Ureter (tissue), 1 donor: Measurements from ENCODE around the gene SHISA6. TPM values are rescaled to one million over a fixed set of nuclear protein-coding genes. Genes with fewer than 3 reads are reported as not detected.
A peak's percentile ranks its signal among the peaks of the same experiment; 100 is the strongest.
"Not testable (repeated sequence)": the region's sequence is repeated elsewhere in the genome, so short reads cannot be mapped to it uniquely, and the experiment has no call there.

Experiments used
- DNase-seq: peaks from one replicate; pipeline ENCODE4 v3.0.0-alpha.2; 2020; ENCODE audit warnings: low spot score
- total RNA-seq: library from RNA; stranded (reverse); gene quantifications from one replicate; pipeline ENCODE4 v1.2.4, GENCODE V29; 2023
- donor health status: DM: yes; HTN: yes; CAD: no.

The SHISA6 gene
- total RNA-seq, 1 donor from 2014 or later = 5.4 TPM

DNA sequence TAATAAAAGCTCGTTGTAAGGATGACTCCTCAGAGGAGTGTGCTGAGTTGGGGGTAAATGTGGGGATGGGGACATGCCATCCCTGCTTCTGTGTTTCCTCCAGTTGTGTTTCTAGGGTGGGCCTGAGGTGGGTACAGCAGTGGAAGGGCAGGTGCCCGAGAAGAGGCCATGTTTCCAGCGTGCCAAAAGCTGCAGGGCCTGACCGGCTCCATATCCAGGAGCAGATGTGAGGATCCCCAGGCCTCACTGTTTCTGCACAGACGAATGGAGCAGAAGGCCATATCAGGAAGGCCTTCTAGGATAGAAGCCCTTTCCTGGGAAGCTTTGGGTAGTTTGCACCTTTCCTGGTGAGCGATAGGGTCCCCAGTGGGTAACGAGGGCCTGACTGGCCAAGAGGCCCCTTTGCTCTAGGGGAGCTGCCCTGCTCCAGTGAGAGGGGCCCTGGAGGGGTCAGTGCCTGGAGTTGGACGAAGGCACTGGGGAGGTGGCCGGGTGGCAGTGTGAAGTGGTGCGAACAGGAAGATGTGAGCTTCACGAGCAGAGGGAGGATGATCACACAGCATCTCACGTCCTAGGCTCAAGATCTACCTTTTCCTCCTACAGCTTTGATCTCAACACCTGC, 62.9 kb downstream of the SHISA6 start:
- no peak for DNase-seq

GRCh38 chr17:11304568-11304967, 63.6 kb downstream of the SHISA6 start:
- no peak for DNase-seq

DNA sequence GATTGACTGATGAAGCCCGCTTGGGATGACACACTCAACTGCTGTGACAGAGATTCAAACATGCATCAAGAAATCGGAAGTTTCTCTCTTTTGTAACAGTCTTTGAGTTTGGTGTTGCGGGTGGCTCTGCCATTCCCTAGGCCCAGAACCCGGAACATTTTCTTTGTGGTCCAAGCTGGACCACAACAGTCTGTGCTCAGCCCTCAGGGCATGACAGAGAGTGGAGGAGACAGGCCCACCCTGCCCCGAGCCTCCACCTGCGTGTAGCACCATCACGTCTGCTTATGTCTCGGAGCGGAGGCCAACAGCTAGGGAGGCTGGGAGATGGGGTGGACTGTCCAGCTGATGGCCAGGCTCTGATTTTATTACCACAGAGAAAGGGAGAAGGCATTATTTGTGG, 64.5 kb downstream of the SHISA6 start:
- DNase-seq = no peak

DNA sequence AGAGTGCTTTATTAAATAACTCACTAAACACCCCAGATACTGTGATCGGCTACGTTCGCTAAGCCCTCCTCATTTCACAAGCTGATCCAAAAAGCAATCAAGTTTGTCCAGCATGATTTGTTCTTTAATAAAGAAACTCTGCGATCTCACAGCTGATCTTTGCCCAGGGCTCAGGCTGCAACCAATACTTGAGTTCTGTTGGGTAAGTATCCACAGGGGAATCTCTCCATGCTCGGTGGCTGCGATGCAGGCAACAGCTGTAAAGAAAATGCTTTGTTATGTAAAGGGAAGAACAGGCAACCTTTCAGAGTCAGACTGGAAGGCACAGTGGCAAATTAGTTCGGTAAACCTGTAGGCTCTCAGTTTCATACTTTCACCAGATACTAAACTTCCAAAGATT, 67.5 kb downstream of the SHISA6 start:
- no peak for DNase-seq

GRCh38 chr17:11309033-11309432, 68.0 kb downstream of the SHISA6 start:
- no peak for DNase-seq

DNA sequence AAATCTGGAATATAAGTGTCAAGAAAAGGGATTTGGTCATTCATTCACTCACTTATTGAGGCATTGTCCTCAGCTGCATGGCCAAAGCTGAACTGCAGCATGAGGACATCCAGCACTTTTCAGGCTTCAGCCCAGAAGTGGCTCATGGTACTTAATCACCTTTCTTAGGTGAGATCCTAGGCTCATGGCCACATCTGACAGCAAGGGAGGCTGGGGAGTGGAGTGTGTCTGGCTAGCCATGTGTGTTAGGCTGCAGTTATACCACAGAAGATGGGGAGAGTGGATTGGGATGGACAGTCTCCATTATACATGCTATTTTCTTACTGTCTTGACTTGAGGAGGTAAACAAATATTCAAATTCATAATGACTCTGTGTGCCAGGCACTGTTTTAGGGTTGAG, 68.8 kb downstream of the SHISA6 start:
- no peak for DNase-seq

DNA sequence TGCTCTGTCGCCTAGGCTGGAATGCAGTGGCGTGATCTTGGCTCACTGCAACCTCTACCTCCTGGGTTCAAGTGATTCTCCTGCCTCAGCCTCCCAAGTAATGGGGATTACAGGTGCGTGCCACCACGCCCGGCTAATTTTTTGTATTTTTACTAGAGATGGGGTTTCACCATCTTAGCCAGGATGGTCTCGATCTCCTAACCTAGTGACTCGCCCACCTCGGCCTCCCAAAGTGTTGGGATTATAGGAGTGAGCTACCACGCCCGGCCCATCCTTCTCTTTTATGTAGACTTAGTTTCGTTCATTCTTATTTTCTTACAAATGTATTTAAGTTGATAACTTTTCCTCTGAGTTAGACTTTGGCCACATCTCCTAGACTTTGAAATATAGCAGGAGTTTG, 75.4 kb downstream of the SHISA6 start:
- DNase-seq = not testable (repeated sequence)

- peak; percentile 28 for DNase-seq
Measured at GRCh38 chr17:11318207-11318606, 77.2 kb downstream of the SHISA6 start.

DNA sequence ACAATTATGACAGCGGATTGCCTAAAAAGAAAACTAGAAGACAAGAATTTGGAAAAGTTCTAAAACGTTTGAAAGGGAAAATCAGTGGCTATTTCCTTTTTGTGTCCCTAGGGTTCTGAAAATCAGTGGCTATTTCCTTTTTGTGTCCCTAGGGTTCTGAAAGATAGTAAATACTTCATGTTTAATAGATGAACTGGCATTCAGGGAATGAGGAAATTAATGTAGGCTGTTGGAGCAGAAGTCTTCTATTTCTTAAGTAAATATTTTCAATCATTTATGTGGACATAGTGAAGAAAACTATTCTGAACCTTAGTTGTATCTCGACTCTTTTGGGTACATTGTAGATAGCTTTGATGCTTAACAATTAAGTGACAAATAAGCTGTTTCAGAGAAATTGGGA, 78.9 kb downstream of the SHISA6 start:
- no peak for DNase-seq

DNA sequence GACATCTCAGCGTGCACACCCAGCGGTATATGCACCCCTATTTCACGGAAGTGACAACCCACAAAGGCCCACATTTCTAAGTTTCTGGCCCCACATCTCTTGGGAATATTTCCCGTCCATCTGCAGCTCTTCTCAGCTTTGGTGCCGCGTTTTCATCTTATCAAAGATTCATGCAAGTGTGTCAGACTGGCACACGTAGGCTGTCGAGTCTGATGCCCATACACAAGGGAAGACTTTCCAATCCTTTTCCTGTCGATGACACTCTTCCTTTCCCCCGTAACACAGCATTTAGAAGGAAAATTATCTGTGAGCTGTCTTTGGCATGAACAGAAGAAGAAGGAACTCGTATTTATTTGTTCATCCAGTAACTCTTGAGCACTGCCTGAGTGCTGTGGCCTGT, 83.0 kb downstream of the SHISA6 start:
- DNase-seq = peak; percentile 7

DNA sequence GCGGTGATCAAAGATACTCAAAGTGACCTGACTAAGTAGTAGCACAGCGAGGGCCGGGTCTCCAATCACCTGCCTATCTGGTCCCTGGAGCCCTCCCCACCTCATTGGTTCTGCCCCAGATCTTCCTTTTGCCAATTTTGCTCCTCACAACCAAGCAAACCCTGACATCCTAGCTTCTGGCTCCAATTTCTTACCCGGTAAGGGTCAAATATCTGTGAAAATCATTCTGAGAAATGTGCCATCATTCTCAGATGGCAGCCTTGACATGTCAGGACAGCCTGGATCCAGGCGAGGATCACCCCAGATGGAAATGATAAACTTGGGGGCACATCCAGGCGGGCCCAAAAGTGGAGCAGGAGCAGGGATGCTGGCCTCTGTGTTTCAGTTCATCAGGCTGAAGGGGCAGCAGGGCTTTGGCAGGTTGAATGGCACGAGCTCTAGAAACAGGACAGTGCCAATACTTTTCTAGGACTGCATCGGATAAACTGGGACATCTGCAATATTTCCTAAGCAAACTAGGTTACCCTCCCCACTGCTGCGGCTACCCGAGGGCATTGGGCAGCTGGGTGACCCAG, 83.9 kb downstream of the SHISA6 start:
- peak; percentile 20 for DNase-seq

DNA sequence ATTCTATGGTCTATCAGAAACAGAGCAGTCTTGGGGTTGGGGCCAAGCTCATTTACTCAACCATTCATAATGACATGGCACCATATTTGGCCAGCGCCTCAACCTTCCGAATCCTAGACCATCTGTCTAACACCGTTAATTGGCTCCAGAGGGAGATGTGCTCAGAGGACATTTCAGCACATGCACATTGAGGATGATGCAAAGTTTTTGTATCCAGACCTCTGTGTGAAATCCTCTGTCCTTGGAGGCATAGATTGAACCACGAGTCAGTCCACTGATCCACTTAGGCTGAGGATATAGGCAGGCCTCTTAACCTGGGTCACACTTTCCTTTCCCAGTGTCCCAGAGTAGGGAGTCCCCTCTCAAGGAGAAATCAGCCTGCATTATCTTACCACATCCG, 85.5 kb downstream of the SHISA6 start:
- DNase-seq = no peak

DNA sequence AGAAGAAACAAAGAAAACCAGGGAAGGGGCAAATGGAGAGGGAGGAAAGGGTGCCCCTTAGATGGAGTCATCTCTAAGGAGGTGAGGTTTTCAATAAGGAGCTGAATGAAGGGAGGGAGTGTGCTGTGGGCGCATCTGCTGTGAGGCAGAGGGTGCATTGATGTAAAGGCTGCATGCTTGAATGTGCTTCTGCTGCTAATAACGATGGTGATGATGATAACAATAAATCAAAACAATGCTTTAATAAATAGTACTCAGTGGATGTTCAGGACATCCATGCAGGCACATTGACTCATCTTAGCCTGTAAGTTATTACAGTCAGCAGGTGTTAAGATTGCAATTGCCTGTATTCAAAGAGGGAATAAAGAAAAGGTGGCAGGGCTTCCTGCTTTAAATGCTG, 87.8 kb downstream of the SHISA6 start:
- DNase-seq = no peak

DNA sequence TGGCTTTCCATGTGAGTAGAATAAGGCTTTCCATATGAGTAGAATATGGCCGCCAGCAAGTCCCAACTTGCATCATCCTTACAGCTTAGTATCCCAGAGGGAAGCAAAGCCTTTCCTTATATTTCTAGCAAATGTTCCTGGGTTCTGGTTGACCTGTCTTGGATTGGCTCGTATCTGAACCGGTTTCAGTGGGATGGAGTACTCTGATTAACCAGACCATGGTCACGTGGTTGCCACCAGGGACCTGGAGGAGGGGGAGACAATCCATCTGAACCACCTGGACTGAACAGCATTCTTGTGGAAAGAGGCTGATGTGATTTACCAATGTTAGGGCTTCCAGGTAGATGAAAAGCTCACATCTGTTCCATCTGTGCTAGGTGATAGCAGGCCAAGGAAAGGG, 89.0 kb downstream of the SHISA6 start:
- no peak for DNase-seq

DNA sequence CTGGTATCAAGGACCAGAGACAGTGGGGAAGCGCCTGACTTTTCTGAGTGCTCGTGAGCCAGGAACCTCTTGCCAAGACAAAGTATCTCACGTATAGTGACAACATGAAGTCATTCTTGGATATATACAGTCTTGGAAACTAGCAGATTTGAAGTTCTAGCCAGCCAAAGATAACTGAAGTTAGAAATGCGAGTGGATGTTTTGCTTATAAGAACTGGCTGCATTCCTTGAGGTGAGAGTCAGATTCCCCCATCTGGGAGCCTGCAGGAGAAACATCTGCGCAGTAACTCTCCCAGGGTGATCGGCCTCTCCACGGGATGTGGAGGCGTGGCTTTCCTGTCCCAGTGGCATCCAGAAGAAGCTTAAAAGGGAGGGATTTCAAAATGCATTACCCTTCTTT, 89.8 kb downstream of the SHISA6 start:
- no peak for DNase-seq

- no peak for DNase-seq
Measured at GRCh38 chr17:11331547-11332513, 90.8 kb downstream of the SHISA6 start.

- no peak for DNase-seq
Measured at GRCh38 chr17:11332706-11333105, 91.7 kb downstream of the SHISA6 start.

GRCh38 chr17:11334493-11334892, 93.5 kb downstream of the SHISA6 start:
- no peak for DNase-seq

DNA sequence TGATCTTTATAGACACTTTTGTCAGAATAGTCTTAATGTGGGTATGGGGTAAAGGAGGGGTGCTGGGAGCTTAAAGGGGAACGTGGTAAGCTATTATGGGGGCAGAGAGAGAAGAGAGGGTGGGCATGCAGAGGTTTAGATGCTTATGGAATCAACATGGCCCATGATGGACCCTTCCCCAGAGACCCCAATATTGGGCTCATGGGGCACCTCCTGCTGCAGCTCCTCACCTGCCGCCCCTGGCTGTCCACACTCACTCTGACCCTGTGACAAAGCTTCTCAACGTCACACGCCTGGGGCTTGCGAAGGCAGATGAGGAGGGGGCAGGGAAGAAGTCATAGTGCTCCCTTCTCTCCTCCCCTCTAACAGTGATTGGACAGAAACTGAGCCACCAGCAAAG, 95.3 kb downstream of the SHISA6 start:
- no peak for DNase-seq

- DNase-seq = no peak
Measured at GRCh38 chr17:11340803-11341202, 99.8 kb downstream of the SHISA6 start.

- DNase-seq = no peak
Measured at GRCh38 chr17:11342138-11342537, 101.1 kb downstream of the SHISA6 start.

DNA sequence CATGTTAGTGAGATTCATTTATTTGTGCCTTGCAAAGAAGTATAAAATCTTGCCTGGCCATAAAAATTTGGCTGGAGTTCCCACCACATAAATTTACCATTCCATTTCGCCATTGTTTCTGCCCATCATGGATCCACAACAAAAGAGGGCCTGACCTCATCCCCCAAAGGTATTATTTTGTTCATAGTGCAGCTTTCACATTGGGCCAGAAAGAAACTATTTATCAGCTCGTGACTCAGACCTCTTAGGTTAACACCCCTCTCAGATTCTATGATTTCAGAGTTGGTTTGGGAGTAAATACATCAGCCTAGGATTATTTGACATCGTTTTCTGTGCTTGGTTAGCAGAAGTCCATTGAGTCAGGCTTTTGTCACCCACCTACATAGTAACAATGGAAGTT, 108.1 kb downstream of the SHISA6 start:
- DNase-seq = no peak

GRCh38 chr17:11351479-11351878, 110.5 kb downstream of the SHISA6 start:
- no peak for DNase-seq
